ENCODE results near the gene CD276.
"Not testable (repeated sequence)": the region's sequence is repeated elsewhere in the genome, so short reads cannot be mapped to it uniquely, and the experiment has no call there.

The CD276 gene

DNA sequence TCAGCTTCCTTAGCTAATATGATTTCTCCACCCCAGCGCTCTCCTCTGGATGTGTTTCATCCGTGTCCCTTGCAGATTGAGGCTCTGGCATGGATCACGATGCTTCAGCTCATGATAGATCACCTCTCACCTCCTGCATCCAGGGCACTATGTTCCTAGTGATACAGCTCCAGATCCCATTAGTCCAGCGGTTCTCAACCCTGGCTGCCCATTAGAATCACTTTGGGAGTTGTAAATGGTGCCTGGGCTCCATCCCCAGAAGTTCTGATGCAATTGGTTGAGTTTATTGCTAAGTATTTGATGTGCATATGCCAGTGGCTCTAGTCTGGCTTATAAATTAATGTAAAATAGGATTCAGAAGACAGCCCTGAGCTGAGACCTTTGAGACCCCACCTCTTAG lies 34.5 kb downstream of the CD276 start:
- Mint-ChIP-seq H3K27me3 (ENCODE audit: low read depth, poor library complexity) (peaks cover 5% of the 10 kb centered on the region), H3K36me3 (ENCODE audit: low read depth) (peaks cover 11% of the 10 kb centered on the region), H3K27ac (no peak overlapping the region), H3K4me3 (no peak overlapping the region), H3K9me3 (no peaks in the 10 kb centered on the region), H3K4me1 (peaks cover 9% of the 10 kb centered on the region)
- DNase-seq, result no peak
- no peak for TF ChIP-seq CTCF (IDR thresholded peaks at IDR 0.05)

- H3K9me3 Mint-ChIP-seq, result no peaks in the 10 kb centered on the region
- DNase-seq, result no peak
- peaks cover 9% of the 10 kb centered on the region for H3K27me3 Mint-ChIP-seq (ENCODE audit: low read depth, poor library complexity)
- no peaks in the 10 kb centered on the region for H3K36me3 Mint-ChIP-seq (ENCODE audit: low read depth)
- no peak overlapping the region for H3K4me3 Mint-ChIP-seq
- TF ChIP-seq CTCF (IDR thresholded peaks at IDR 0.05), result no peak
- H3K4me1 Mint-ChIP-seq, result peaks cover 18% of the 10 kb centered on the region
- H3K27ac Mint-ChIP-seq, result no peak overlapping the region
These were observed 38.2 kb downstream of the CD276 start for GRCh38 chr15:73722425-73722824.

GRCh38 chr15:73723191-73723590 lies 39.0 kb downstream of the CD276 start:
- H3K36me3 Mint-ChIP-seq (ENCODE audit: low read depth), result no peaks in the 10 kb centered on the region
- peaks cover 9% of the 10 kb centered on the region for H3K27me3 Mint-ChIP-seq (ENCODE audit: low read depth, poor library complexity)
- no peak overlapping the region for H3K27ac Mint-ChIP-seq

DNA sequence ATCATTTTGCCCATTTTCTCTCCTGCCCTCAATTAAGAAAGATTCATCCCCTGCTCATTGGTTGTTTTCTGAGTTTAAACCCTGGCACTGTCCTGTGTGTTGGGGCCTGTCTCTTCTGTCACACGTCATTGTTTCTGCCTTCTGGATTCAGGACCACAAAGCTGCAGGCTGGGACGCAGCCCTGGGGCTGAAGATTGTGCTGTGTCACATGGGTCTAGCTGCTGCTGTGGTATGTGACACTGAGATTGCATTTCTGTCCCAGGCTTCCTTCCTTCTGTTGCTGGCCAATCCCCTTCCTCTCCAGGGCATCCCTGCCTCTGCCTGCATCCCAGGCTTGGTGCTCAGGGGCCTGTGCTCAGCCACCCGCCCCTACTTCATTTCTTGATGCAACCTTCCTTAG lies 40.0 kb downstream of the CD276 start:
- no peaks in the 10 kb centered on the region for H3K9me3 Mint-ChIP-seq
- TF ChIP-seq CTCF (IDR thresholded peaks at IDR 0.05), result no peak
- peaks cover 9% of the 10 kb centered on the region for H3K27me3 Mint-ChIP-seq (ENCODE audit: low read depth, poor library complexity)
- DNase-seq, result no peak
- peak overlapping the region; percentile 69 for H3K4me3 Mint-ChIP-seq
- peaks cover 18% of the 10 kb centered on the region for H3K4me1 Mint-ChIP-seq
- H3K27ac Mint-ChIP-seq, result peak overlapping the region; percentile 52
- H3K36me3 Mint-ChIP-seq (ENCODE audit: low read depth), result no peaks in the 10 kb centered on the region

More at GRCh38 chr15:73723191-73723590, 39.0 kb downstream of the CD276 start:
- Mint-ChIP-seq H3K9me3 (no peaks in the 10 kb centered on the region), H3K4me3 (no peak overlapping the region), H3K4me1 (peaks cover 18% of the 10 kb centered on the region)
- no peak for DNase-seq
- TF ChIP-seq CTCF (IDR thresholded peaks at IDR 0.05), result no peak

DNA sequence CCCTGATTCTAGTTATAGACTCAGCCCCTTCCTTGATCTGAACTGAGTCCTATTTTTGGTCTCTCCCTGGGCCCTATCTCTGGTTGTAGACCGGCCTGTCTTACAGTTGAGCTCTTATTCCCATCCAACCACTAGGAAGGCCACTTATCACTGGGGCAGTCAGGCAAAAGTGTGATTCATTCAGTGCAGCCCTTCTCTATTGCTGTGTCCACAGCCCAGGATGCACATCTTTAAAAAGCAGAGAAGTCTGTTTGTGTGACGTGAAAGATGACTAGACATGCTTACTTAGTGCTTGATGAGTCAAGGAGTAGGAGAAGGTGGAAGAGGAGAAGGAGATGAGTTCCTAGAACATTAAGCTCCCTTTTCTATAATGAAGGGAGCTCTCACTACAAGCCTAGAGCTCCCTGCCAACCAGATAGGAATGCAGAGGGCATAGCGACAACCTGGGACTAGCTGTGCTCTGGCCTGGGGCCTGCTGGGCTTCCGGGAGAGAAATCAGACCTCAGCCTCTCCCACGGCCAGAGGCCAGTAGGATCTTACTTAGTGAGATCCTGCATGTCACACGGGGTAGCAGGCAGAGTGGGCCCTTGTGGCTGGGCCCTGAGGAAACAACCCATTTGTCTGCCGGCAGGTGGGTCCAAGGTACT lies 43.3 kb downstream of the CD276 start:
- TF ChIP-seq CTCF (IDR thresholded peaks at IDR 0.05), result no peak
- Mint-ChIP-seq H3K36me3 (ENCODE audit: low read depth) (no peaks in the 10 kb centered on the region), H3K27ac (no peak overlapping the region), H3K4me1 (peaks cover 18% of the 10 kb centered on the region), H3K9me3 (no peaks in the 10 kb centered on the region), H3K27me3 (ENCODE audit: low read depth, poor library complexity) (peaks cover 19% of the 10 kb centered on the region), H3K4me3 (no peak overlapping the region)
- no peak for DNase-seq

DNA sequence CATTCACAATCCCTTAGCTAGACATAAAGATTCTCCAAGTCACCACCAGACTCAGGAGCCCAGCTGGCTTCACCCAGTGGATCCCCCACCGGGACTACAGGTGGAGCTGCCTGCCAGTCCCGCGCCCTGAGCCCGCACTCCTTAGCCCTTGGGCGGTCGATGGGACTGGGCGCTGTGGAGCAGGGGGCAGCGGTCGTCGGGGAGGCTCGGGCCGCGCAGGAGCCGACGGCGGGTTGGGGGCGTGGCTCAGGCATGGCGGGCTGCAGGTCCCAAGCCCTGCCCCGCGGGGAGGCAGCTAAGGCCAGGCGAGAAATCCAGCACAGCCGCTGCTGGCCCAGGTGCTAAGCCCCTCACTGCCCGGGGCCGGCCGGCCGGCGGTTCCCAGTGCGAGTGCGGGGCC lies 47.9 kb downstream of the CD276 start:
- not testable (repeated sequence) for H3K27ac Mint-ChIP-seq; H3K36me3 Mint-ChIP-seq (ENCODE audit: low read depth); H3K4me1 Mint-ChIP-seq; H3K9me3 Mint-ChIP-seq; DNase-seq; H3K4me3 Mint-ChIP-seq
- H3K27me3 Mint-ChIP-seq (ENCODE audit: low read depth, poor library complexity), result peaks cover 26% of the 10 kb centered on the region
